HG03159 (cell line): ENCODE data around the gene POLH.

ENCODE experiments used
- ATAC-seq: cut with Tn5 transposase; IDR thresholded peaks from one replicate; pipeline ENCODE4 v1.9.1; 2021; ENCODE audit warnings: mild to moderate bottlenecking, moderate library complexity; ENCODE audit not compliant: unreplicated experiment

POLH gene

DNA sequence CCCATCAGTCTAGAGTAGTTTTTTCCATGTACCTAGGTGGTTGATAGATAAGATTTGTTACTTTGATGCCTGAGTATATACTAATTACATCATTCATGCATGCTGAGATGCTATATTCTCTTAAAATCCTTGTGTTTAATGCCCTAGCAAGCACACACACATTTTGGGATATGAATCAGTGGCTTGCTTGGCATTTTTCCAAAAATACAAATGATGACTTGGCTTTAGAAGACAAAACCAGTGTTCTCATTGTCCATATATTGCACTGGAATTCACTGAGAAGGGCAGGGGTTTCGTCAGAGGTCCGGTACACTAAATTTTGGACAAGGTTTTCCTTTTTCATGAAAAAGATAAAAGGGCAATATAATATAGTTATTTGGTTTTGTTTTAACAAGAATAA lies 28.2 kb downstream of the POLH start:
- ATAC-seq, result no peak

DNA sequence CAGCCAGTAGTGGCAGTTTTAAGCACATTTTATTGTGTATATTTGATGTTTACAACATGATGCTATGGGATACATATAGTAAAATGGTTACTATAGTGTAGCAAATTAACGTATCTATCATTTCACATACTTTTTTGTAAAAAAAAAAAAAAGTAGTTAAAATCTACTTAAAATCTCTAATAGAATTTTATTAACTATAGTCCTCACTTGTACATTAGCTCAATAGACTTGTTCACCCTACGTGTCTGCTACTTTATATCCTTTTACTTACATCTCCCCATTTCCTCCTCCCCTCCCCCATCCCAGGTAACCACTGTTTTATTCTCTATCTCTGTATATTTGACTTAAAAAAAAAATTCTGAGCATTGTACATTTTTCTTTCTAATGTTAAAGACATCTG lies 30.0 kb downstream of the POLH start:
- no peak for ATAC-seq

DNA sequence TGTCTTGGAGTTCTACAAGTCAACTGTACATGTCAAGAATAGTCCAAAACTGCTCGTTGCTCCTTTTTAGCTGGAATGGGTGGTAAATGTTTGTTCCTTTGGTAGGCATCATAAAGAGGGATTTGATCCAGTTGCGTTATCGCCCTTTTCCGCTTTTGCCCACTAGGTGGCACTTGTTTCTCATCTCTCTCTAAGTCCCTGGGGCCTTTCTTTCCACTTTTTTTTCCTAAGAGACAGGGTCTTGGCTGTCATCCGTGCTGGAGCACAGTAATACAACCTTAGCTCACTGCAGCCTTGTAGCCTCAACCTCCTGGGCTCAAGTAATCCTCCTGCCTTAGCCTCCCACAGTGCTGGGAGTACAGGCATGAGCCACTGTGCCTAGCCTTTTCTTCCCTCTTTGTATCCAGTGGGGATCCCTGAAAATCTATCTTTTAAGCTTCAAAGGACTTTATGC lies 32.4 kb downstream of the POLH start:
- ATAC-seq, result no peak

DNA sequence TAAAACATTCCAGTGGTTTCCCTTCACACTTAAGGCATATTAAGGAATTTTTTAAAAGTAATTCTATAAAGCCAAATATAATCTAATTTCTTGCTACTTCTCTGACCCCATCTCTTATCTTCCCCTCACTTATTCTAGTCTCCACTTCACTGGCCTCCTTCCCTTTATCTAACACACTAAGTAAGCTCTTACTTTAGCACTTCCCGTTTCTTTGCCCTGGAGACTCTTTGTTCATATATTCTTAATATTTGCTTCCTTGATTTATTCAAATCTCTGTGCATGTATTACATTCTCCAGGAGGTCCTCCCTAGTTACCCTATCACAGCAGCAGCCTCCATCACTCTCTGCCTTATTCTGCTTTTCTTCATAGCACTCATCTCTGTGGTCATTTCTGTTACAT lies 32.8 kb downstream of the POLH start:
- no peak for ATAC-seq

DNA sequence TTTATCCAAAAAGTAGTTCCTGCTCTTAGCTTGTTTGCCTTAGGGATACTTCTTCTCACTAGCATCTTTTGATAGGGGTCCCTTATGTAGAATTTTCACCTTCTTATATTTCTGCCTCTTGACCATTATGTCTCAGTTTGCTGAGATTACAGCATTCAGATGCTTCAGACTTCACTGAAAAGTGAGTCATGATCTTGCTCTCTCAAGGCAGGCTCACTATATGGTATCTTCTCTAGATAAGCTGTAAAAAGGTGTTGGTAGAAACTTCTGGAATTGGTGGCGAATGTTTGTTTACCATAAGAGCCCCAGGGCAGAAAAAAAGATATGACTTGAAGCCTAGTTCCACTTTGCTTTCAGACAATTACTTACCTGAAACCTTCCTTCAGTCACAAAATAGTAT lies 33.4 kb downstream of the POLH start:
- no peak for ATAC-seq

DNA sequence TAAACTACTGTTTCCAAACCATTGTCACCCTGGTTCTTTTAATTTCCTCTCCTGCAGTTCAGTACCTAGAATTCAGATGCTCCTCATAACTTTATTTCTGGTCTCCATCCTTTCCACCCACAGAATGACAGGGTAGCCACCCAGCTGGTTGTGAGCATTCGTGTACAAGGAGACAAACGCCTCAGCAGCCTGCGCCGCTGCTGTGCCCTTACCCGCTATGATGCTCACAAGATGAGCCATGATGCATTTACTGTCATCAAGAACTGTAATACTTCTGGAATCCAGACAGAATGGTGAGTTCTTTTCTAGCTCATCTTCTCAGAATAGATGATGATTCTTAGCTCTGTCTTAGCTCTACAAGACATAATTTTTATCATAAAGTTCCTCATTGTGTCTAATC lies 34.4 kb downstream of the POLH start:
- ATAC-seq, result no peak

DNA sequence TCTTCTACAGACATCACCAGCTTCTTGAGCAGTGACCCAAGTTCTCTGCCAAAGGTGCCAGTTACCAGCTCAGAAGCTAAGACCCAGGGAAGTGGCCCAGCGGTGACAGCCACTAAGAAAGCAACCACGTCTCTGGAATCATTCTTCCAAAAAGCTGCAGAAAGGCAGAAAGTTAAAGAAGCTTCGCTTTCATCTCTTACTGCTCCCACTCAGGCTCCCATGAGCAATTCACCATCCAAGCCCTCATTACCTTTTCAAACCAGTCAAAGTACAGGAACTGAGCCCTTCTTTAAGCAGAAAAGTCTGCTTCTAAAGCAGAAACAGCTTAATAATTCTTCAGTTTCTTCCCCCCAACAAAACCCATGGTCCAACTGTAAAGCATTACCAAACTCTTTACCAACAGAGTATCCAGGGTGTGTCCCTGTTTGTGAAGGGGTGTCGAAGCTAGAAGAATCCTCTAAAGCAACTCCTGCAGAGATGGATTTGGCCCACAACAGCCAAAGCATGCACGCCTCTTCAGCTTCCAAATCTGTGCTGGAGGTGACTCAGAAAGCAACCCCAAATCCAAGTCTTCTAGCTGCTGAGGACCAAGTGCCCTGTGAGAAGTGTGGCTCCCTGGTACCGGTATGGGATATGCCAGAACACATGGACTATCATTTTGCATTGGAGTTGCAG lies 37.9 kb downstream of the POLH start:
- no peak for ATAC-seq

DNA sequence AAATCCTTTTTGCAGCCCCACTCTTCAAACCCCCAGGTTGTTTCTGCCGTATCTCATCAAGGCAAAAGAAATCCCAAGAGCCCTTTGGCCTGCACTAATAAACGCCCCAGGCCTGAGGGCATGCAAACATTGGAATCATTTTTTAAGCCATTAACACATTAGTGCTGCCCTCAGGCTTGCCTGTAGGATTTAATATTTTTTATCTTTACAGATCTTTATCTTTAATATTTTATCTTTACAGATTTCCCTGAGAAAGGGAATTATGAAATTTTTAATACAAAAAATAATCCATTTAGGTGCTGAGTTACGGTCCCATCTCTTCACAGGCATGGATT lies 38.4 kb downstream of the POLH start:
- ATAC-seq, result no peak

DNA sequence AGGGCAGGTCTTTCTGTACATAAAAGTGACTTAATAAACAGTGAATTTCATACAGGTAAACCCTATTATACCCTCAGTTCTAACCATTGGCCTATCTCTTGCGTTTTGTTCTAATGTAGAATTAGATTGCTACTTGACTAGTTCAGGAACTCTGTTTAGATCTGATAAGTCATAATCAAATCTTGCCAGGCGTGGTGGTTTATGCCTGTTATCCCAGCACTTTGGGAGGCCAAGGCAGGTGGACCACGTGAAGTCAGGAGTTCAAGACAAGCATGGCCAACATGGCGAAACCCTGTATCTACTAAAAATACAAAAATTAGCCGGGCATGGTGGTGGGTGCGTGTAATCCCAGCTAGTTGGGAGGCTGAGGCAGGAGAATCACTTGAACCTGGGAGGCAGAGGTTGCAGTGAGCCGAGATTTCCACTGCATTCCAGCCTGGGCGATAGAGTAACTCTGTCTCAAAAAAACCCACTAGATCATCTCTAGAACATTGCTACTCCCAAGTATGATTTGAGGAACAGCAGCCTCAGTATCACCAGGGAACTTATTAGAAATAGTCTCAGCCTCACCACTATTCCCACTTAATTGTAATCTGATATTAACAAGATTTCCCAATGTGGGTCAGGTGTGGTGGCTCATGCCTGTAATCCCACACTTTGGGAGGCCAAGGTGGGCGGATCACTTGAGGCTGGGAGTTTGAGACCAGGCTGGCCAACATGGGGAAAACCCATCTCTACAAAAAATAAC lies 40.9 kb downstream of the POLH start:
- no peak for ATAC-seq

DNA sequence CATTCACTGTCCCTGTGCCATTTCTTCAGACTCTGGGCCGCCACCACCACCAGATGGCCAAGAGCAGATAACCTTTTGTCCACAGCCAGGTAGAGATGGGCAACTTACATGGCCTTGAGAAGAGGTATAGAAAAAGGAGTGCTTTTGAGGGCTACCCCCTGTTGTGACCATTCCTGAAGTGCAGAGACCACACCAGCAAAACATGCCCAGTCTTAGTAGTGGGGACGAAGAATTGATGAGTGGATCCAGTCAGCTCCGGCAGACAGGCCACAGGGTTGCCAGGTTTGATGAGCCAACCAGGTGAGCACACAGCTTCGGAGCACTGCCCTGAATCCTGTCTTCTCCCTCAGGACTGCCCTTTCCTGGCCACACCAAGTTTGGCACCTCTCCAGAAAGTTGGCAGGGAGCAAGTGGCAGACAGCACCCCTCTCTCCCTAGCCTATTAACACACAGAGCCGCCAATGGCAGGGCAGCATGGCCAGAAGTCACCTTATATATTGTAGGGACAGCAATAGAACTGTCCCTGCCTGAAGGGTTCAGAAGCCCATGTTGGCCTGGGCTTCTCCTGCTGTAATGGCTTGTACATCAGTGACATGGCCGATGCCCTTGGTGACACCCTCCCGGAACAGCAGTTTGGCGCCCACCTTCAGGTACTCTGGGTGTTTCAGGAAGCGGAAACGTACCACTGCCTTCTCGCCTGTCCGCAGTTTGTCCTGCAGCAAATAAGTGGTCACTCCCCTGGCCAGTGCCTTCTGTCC lies 45.3 kb downstream of the POLH start:
- ATAC-seq, result no peak

DNA sequence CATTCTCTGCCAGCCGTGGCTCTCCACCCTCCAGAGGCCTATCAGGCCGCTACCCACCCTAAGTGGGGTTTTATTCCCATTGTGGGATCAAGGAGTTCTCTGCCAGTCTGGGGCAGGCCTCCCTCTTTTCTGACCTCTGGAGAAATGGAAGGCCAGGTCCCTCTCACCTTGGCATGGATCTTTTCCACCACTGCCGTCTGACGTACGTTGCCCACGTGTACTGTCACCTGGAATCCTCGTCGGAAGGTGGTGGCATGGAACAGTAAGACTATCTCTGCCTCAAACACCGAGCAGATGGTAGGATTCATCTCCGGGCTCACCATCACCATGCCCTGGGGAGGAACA lies 45.8 kb downstream of the POLH start:
- ATAC-seq, result no peak

DNA sequence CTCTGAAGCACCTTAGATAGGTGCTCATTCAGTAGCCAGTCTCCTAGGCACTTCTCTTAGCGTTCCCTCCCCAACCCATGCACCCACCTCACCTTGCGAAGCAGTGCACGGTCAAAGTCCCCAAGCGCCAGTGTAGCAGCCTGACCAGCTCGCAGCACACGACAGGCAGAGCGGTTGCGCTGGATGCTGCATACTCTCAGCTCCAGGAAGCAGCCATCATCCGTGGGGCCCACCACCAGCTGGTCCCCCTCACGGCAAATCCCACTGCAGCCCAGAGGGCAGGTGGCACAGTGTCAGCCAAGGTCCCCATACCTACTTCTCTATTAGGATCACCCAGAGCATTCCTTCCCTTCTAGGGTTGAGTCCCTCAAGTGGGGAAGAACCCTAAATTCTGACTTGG lies 46.6 kb downstream of the POLH start:
- ATAC-seq, result no peak

DNA sequence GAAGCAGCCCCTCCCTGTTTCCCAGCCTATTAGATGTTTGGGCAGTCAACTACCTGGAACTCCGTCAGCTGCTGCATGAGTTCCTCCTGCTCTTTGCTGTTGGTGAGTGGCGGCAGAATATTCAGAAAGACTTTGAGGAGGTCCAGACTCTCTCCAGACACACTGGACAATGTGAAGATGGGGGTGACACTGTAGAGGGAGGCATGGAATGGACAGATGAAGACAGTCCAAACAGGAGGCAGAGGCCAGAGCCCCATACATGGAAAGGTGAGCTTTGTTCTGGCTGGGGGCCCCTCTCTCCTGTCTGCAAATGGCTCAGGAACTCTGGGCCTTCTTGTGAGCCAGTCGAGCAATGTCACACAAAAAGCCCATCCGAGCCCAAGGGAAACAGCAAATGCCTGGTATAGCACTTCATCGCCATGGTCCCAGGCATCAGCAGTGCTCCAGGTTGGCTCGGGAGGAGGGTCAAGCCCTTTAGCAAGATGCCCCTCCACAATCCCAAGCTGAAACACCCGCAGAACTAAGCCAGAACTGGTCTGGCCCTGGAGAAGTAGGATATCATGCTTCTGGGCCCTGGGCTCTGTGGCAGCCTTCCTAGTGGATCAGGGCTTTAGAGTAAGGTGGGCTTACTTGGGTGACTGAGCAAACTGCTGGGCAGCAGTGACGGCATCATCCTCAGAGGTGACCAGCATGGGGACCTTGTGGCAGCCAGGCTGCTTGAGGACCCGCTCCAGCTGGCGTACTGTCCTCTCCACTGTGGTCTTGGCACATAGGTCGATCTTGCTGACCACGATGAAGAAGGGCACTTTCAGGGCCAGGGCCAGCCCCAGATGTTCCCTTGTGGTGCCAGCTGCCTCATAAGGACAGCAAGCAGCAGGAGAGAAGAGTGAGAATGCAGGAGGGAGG lies 48.1 kb downstream of the POLH start:
- ATAC-seq, result no peak

DNA sequence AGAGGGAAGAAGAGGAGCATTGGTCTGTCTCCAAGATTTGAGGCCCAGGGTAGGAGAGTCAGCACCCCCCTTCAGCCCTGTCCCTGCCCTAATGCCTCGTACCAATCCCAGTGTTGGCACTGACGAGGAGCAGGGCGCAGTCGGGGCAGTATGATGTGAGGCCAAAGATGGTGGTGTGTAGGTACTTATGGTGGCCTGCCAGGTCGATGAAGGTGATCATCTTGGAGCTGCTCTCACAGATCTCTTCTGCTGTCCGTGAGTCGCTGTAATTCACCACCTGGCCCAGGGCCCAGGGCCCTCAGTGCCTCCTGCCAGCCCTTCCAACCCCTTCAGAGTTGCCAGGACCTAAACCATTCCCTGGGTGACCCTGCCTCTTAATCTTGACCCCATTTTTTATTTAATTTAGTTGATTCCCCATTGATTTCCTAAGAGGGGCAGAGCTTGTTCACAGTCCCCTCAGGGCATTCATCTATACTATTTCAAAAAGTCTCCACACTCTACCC lies 48.9 kb downstream of the POLH start:
- no peak for ATAC-seq

DNA sequence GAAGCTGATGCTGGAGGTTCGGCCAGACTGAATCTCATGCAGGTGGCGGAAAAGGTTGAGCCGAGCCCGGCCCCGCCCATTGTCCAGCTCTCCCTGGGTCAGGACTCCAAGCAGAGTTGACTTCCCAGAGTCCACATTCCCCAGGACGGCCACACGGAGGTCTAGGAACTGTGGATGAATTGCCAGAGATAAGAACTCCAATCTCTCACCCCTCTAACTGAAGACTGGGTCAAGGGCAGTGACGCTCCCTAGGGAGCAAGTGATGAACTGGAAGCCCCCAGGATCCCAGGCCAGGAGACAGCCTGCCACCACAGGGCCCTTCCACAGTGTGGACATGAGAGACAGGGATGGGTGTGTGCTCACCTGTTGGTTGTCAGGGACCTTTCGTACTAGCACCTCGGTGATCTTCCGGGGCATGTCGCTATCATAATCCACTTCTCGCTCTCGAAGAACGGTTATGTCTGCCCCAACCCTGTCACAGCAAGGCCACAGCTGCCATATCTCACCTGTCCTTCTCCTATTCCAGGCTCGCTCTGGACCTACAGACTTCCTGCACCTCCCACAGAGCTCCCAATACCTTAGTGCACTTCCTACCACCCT lies 49.5 kb downstream of the POLH start:
- no peak for ATAC-seq

DNA sequence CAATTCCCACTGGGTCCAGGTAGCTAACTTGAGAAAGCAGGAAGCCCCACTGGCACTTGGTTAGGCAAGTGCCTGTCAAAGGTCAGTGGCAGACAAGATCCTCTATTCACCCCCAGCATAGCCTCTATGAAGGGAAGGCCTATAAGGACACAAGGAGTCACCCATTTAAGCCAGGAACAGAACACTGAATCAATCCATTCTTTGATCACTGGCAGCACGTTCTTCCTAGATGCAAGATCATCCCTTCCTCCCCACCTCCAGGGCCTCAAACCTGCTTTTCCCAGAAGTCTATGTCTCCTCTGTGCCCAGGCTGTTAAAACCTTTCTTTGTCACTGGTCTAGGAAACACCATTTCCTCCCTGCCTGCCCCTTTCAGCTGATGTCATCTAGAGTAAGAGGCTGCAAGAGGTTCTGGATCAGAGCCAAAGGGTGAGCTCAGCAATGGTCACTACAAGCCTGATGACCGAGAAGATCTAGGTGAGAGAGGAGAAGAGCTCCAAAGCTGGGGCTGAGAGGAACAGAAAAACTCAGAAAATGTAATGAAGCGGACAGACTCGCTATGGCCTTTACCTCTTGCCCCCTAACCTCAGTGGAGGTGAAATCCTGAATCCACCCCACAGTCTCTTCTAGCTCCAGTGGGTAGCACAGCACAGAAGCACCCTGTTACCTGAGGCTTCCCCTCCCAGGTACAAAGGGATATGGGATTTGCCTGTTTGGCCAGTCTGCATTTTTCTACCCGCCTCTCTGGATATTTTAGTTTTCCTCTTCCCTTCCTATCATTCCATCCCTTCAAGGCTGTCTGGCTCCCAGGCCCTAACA lies 51.2 kb downstream of the POLH start:
- no peak for ATAC-seq

DNA sequence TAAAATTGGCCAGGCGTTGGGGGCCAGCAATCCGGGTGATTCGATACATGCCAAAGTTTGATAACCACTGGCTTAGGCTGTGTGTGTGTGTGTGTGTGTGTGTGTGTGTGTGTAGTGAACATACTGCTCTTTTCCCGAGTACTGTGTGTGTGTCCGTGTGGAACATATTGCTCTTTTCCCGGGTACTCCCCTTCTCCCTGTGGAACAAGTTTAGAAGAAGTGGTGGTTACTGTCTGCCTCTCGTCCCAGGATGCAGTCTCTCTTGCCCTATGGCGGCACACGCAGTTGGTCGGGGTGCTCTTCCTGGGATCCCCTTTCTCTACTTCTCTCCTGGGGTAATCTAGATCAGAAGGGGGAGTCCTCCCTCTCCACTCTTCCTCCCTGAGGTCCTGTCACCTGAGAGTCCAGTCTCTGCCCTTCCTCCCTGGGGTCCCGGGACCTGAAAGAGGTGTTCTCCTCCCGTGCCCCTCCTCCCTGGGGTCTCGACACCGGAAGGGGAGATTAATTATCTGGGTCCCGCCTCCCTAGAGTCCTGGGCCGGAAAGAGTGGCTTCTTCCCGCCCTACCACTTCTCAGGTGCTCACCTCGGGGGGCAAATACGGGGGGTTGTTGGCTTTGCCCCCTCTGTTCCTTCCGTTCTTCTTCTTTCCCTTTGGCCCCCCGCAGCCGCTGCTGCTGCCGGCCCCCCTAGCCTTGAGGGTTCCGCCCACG lies 52.6 kb downstream of the POLH start:
- ATAC-seq, result no peak

DNA sequence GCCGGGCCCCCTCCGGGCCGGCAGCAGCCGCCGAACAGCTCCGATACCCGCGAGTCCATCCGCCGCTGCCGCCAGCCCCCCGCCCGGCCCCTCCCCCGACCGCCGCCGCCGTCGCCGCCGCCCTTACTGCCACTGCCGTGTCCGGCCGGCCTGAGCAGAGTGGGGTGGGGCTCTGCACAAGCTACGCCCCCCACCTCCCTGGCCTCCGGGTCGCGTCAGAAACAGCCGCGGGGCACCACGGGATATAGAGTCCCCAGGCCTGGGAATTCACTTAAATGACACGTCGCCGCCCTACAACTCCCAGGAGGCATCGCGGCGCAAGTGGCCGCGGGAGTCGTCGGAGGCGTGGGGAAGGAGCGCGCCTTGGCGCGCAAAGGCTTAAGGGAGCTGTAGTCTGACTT lies 53.1 kb downstream of the POLH start, which contains the start of gene GTPBP2:
GTPBP2 (minus strand) TSS at position 161 of the 401 bp plus-strand sequence; CDS start at position 59, 102 bp downstream.
- peak; percentile 72 for ATAC-seq
